ENCODE measurements around the gene GBP6. TPM values are rescaled to one million over a fixed set of nuclear protein-coding genes. Genes with fewer than 3 reads are reported as not detected.

Gene GBP6
- total RNA-seq (2022; extraction: Qiagen RNA extraction; ENCODE audit: low read depth) = not detected in 5 replicates

GRCh38 chr1:89363638-89364536 lies at the start of gene GBP6:
Gene GBP6 (plus strand): TSS chr1:89364059. CDS start chr1:89368552, 4,493 bp downstream.

Other genes starting within 250 kb of the GBP6 start
- gene GBP2, start 237.9 kb upstream of the GBP6 start, total RNA-seq (2022; extraction: Qiagen RNA extraction; ENCODE audit: low read depth) = 0.61 to 1.1 TPM (median 1.0 TPM) in 5 replicates
- gene GBP7, start 188.1 kb upstream of the GBP6 start, total RNA-seq (2022; extraction: Qiagen RNA extraction; ENCODE audit: low read depth) = not detected in 5 replicates
- gene GBP4, start 165.1 kb upstream of the GBP6 start, total RNA-seq (2022; extraction: Qiagen RNA extraction; ENCODE audit: low read depth) = 0.02 to 0.05 TPM (median 0.02 TPM) in 3 of 5 replicates, not detected in the others
- gene GBP5, start 91.2 kb upstream of the GBP6 start, total RNA-seq (2022; extraction: Qiagen RNA extraction; ENCODE audit: low read depth) = 0.02 to 0.10 TPM (median 0.03 TPM) in 3 of 5 replicates, not detected in the others
- 4.9 to 8.0 TPM (median 5.6 TPM) in 5 replicates for gene LRRC8B, start 160.8 kb downstream of the GBP6 start, total RNA-seq (2022; extraction: Qiagen RNA extraction; ENCODE audit: low read depth)

Measured in A549 treated with DMSO at 1 μM for 4 hours (cell line).